ENCODE results near the gene CMIP.

CMIP gene

GRCh38 chr16:81588326-81589081, 143.9 kb downstream of the CMIP start:
- no peak for TF ChIP-seq CTCF (IDR thresholded peaks at IDR 0.05)
- no peaks in the 10 kb centered on the region for H3K27me3 ChIP-seq (ENCODE audit: control insufficient read depth, insufficient read depth, low read length)
- H3K4me3 ChIP-seq (ENCODE audit: low read depth, low read length), result no peak overlapping the region
- no peaks in the 10 kb centered on the region for H3K4me1 ChIP-seq
- H3K4me2 ChIP-seq (ENCODE audit: low read length), result no peak overlapping the region
- H3K9ac ChIP-seq, result no peak overlapping the region
- no peaks in the 10 kb centered on the region for H3K36me3 ChIP-seq (ENCODE audit: control insufficient read depth, insufficient read depth, low read length)
- H3K9me3 ChIP-seq (ENCODE audit: control insufficient read depth, low read length), result no peaks in the 10 kb centered on the region
- no peak overlapping the region for H3K27ac ChIP-seq
- H3K79me2 ChIP-seq, result peaks cover 17% of the 10 kb centered on the region
- H2AFZ ChIP-seq, result no peak overlapping the region

GRCh38 chr16:81589975-81590650, 145.5 kb downstream of the CMIP start:
- Histone ChIP-seq H3K4me2 (ENCODE audit: low read length) (no peak overlapping the region), H3K27ac (no peak overlapping the region), H3K9ac (no peak overlapping the region), H3K27me3 (ENCODE audit: control insufficient read depth, insufficient read depth, low read length) (no peaks in the 10 kb centered on the region), H3K79me2 (peaks cover 14% of the 10 kb centered on the region), H3K36me3 (ENCODE audit: control insufficient read depth, insufficient read depth, low read length) (no peaks in the 10 kb centered on the region), H3K9me3 (ENCODE audit: control insufficient read depth, low read length) (no peaks in the 10 kb centered on the region), H3K4me3 (ENCODE audit: low read depth, low read length) (no peak overlapping the region), H3K4me1 (no peaks in the 10 kb centered on the region), H2AFZ (no peak overlapping the region)
- no peak for TF ChIP-seq CTCF (IDR thresholded peaks at IDR 0.05)

- H3K4me1 ChIP-seq, result no peaks in the 10 kb centered on the region
- peaks cover 14% of the 10 kb centered on the region for H3K79me2 ChIP-seq
- no peak for TF ChIP-seq CTCF (IDR thresholded peaks at IDR 0.05)
- H3K4me3 ChIP-seq (ENCODE audit: low read depth, low read length), result no peak overlapping the region
- H3K9me3 ChIP-seq (ENCODE audit: control insufficient read depth, low read length), result no peaks in the 10 kb centered on the region
- H3K36me3 ChIP-seq (ENCODE audit: control insufficient read depth, insufficient read depth, low read length), result no peaks in the 10 kb centered on the region
- H3K9ac ChIP-seq, result no peak overlapping the region
- H3K27me3 ChIP-seq (ENCODE audit: control insufficient read depth, insufficient read depth, low read length), result no peaks in the 10 kb centered on the region
- H3K27ac ChIP-seq, result no peak overlapping the region
- H3K4me2 ChIP-seq (ENCODE audit: low read length), result no peak overlapping the region
- H2AFZ ChIP-seq, result no peak overlapping the region
These were observed 146.3 kb downstream of the CMIP start for GRCh38 chr16:81590714-81591544.

- Histone ChIP-seq H3K27me3 (ENCODE audit: control insufficient read depth, insufficient read depth, low read length) (no peaks in the 10 kb centered on the region), H3K27ac (no peak overlapping the region), H3K9ac (no peak overlapping the region)
These were observed 146.9 kb downstream of the CMIP start for GRCh38 chr16:81591545-81591870.

More at GRCh38 chr16:81591545-81591870, 146.9 kb downstream of the CMIP start:
- no peaks in the 10 kb centered on the region for H3K9me3 ChIP-seq (ENCODE audit: control insufficient read depth, low read length)
- H3K36me3 ChIP-seq (ENCODE audit: control insufficient read depth, insufficient read depth, low read length), result no peaks in the 10 kb centered on the region
- H3K79me2 ChIP-seq, result peaks cover 14% of the 10 kb centered on the region
- no peak overlapping the region for H2AFZ ChIP-seq
- H3K4me1 ChIP-seq, result no peaks in the 10 kb centered on the region
- TF ChIP-seq CTCF (IDR thresholded peaks at IDR 0.05), result no peak
- no peak overlapping the region for H3K4me2 ChIP-seq (ENCODE audit: low read length)
- H3K4me3 ChIP-seq (ENCODE audit: low read depth, low read length), result no peak overlapping the region

All from parathyroid adenoma (tissue), 2 donors.